ENCODE results near the gene RNF112. TPM values are rescaled to one million over a fixed set of nuclear protein-coding genes. Genes with fewer than 3 reads are reported as not detected.

Gene RNF112
- polyA plus RNA-seq, 2 donors: 1.1 to 3.7 TPM

DNA sequence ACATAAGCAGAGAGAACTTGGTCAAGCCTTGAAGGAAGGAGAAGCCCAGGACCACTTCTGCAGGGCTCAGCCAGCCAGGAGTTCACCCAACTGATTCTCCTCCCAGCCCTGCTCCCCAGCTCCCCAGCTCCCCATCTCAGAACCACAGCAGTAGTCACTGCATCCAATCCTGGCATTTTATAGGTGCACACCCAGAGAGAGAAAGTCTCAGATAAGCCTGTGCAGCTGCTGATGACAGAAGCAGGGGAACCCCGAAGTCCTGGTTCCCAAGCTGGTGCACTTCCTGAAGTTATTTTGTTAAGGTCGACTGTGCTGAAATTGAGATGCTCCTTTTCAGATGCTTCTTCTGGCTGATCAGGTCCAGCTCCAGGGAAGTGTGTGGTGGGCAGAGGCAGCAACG lies 6.6 kb downstream of the RNF112 start:
- WGBS, 2 donors: 42 to 53% methylated on average over 3 of the region's 3 CpGs
- Histone ChIP-seq H3K9me3 (ENCODE audit: control insufficient read depth in 2 of 2, insufficient read depth in 1 of 2, low read depth in 1 of 2, low read length in 1 of 2) (no peaks in the 10 kb centered on the region), H3K4me1 (ENCODE audit: control insufficient read depth in 2 of 2, insufficient read depth in 2 of 2, low read length in 1 of 2) (no peaks in the 10 kb centered on the region), H3K27me3 (ENCODE audit: control insufficient read depth in 1 of 2, insufficient read depth in 2 of 2, low read length in 2 of 2) (no peaks in the 10 kb centered on the region), H3K4me3 (ENCODE audit: low read depth in 1 of 2, low read length in 2 of 2) (no peak overlapping the region), H3K27ac (ENCODE audit: low read depth in 2 of 2, low read length in 1 of 2) (peak overlapping the region in 1 of 2 donors; percentile 11), H3K36me3 (ENCODE audit: control insufficient read depth in 2 of 2, insufficient read depth in 2 of 2, low read length in 1 of 2) (no peaks in the 10 kb centered on the region)

DNA sequence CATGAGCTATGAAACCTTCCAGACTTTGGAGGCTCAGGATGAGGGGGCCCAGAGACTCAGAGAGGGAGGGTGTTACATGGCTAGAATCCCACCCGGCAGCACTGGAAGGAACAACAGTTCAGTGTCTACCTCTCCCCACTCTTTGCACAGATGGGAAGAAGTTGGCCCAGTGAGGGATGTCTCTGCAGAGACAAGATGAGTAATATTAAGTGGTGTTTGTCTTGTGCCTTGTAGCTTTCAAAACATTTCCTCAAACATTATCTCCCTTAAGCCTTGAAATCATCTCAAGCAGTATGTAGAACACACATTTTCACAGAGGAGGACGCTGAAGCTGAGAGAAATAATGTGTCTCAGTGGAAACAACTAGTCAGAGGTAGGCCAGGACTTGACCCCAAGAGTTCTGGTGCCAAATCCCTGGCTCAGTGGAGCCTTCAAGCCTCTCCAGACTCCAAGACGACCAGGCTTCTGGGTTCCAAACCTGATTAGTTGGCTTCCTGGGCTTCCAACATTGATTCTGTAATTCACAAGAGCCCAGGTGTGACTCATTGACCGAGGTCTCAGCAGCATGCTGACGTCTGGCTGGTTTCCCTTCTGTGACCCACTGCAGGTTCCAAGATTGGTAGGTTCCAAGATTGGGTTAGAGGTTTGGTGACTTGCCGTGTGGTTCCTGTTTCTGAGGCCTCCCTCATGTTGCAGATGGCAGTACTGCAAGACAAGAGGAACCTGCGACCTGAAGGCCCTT lies 7.4 kb downstream of the RNF112 start:
- no peaks in the 10 kb centered on the region for H3K9me3 ChIP-seq (ENCODE audit: control insufficient read depth in 2 of 2, insufficient read depth in 1 of 2, low read depth in 1 of 2, low read length in 1 of 2)
- no peaks in the 10 kb centered on the region for H3K4me1 ChIP-seq (ENCODE audit: control insufficient read depth in 2 of 2, insufficient read depth in 2 of 2, low read length in 1 of 2)
- H3K27me3 ChIP-seq (ENCODE audit: control insufficient read depth in 1 of 2, insufficient read depth in 2 of 2, low read length in 2 of 2): no peaks in the 10 kb centered on the region
- 50% methylated on average over 7 of the region's 7 CpGs for WGBS, 2 donors
- H3K27ac ChIP-seq (ENCODE audit: low read depth in 2 of 2, low read length in 1 of 2): peak overlapping the region in 1 of 2 donors; percentile 48
- H3K4me3 ChIP-seq (ENCODE audit: low read depth in 1 of 2, low read length in 2 of 2): no peak overlapping the region
- H3K36me3 ChIP-seq (ENCODE audit: control insufficient read depth in 2 of 2, insufficient read depth in 2 of 2, low read length in 1 of 2): no peaks in the 10 kb centered on the region

DNA sequence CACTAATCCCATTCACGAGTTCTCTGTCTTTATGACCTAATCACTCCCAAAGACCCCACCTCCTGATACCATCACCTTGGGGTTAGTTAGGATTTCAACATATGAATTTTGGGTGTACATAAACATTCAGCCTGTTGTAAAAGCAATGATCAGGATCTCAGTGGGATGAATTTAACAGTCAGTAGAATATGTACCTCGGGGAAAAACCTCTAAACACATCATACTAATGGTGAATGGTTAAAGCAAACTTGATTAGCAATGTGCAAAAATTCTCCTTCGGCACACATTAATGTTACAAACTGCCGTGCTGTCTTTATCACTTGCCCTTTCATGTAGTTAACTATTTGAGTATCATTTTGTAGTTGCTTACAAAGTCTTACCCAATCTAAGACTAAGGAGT lies 10.2 kb downstream of the RNF112 start:
- 61 to 70% methylated on average over 4 of the region's 4 CpGs for WGBS, 2 donors
- no peaks in the 10 kb centered on the region for H3K4me1 ChIP-seq (ENCODE audit: control insufficient read depth in 2 of 2, insufficient read depth in 2 of 2, low read length in 1 of 2)
- no peak overlapping the region for H3K27ac ChIP-seq (ENCODE audit: low read depth in 2 of 2, low read length in 1 of 2)
- H3K4me3 ChIP-seq (ENCODE audit: low read depth in 1 of 2, low read length in 2 of 2): no peak overlapping the region
- H3K27me3 ChIP-seq (ENCODE audit: control insufficient read depth in 1 of 2, insufficient read depth in 2 of 2, low read length in 2 of 2): no peaks in the 10 kb centered on the region
- H3K9me3 ChIP-seq (ENCODE audit: control insufficient read depth in 2 of 2, insufficient read depth in 1 of 2, low read depth in 1 of 2, low read length in 1 of 2): no peaks in the 10 kb centered on the region
- H3K36me3 ChIP-seq (ENCODE audit: control insufficient read depth in 2 of 2, insufficient read depth in 2 of 2, low read length in 1 of 2): no peaks in the 10 kb centered on the region

DNA sequence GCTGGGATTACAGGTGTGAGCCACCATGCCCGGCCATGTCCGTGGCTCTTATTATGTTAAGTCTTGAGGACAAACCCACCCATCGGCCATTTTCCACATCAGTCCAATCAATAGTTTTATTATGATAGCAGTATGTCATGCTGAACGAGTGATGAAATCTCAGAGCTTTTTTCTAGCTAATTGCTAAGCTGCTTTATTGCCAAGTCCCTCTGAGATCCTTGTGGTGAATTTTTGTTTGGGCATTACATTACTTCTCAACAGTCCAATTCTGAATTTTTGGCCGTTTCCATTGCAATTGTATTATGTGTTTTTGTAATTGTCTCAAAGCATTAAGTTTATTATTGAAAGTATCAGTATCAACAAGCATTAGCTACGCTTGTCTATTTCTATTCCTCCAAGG lies 10.9 kb downstream of the RNF112 start:
- no peak overlapping the region for H3K4me3 ChIP-seq (ENCODE audit: low read depth in 1 of 2, low read length in 2 of 2)
- H3K27me3 ChIP-seq (ENCODE audit: control insufficient read depth in 1 of 2, insufficient read depth in 2 of 2, low read length in 2 of 2): no peaks in the 10 kb centered on the region
- no peak overlapping the region for H3K27ac ChIP-seq (ENCODE audit: low read depth in 2 of 2, low read length in 1 of 2)
- no peaks in the 10 kb centered on the region for H3K9me3 ChIP-seq (ENCODE audit: control insufficient read depth in 2 of 2, insufficient read depth in 1 of 2, low read depth in 1 of 2, low read length in 1 of 2)
- no peaks in the 10 kb centered on the region for H3K36me3 ChIP-seq (ENCODE audit: control insufficient read depth in 2 of 2, insufficient read depth in 2 of 2, low read length in 1 of 2)
- WGBS, 2 donors: 83 to 85% methylated on average over 6 of the region's 6 CpGs
- no peaks in the 10 kb centered on the region for H3K4me1 ChIP-seq (ENCODE audit: control insufficient read depth in 2 of 2, insufficient read depth in 2 of 2, low read length in 1 of 2)

DNA sequence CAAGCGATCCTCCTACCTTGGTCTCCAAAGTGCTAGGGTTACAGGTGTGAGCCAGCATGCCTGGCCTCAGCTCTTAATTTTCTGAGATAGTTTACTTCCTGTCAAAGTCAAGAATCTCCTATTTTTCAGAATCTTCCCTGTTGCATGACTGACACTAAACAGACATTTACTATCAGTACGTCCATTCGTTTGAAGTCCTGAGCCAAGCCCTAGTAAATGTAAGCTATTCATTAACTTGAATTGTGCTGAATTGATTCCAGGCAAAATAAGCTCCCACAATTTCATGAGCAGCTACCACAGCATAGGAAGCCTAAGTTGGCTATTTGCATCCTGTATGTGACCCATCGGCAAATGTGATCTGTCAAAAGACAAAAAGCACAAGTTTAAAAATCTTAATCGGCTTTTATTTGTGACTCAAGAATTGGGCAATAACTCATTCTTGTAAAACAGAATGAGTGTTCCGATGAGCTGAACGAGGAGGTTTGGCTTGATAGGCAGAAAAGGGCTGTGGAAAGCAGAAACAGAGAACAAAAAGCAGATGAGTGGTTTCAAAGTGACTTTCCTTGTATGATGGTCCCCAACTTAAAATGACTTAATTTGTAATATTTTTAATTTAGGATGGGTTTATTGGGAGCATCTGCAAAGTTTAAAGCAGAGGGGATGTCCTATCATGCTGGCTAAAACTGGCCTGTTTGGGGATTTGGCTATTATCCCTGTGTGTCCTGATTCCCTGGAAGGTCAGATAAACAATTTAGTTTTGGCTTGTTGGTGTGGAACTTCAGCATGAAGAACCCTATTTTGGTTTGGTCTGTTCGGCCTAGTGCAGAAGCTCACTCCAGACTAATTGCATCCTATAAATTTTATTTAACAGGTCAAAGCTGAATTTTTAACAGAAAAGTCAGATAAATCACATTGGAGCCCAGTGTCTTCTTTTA lies 14.2 kb downstream of the RNF112 start:
- no peak overlapping the region for H3K4me3 ChIP-seq (ENCODE audit: low read depth in 1 of 2, low read length in 2 of 2)
- 57 to 69% methylated on average over 8 of the region's 8 CpGs for WGBS, 2 donors

DNA sequence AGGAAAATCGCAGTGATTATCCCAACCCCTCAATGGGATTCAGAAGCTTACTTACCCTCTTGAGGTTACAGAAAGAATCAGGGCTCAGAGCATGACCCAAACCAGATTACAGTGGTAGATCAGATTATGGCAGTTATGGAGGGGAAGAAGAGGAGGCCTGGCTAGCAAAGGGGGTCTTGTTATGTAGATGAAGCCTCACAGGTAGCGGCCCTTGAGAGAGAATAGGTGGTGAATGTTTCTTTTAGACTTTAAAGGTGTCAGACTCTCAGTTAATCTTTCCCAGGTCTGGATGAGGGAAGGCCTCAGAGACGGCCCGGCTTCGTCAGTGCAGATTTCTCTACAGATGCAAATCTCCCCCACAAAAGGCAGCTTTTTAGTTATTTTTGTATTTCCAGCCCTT lies 15.6 kb downstream of the RNF112 start:
- H3K9me3 ChIP-seq (ENCODE audit: control insufficient read depth in 2 of 2, insufficient read depth in 1 of 2, low read depth in 1 of 2, low read length in 1 of 2): no peaks in the 10 kb centered on the region
- no peak overlapping the region for H3K4me3 ChIP-seq (ENCODE audit: low read depth in 1 of 2, low read length in 2 of 2)
- H3K4me1 ChIP-seq (ENCODE audit: control insufficient read depth in 2 of 2, insufficient read depth in 2 of 2, low read length in 1 of 2): no peaks in the 10 kb centered on the region
- H3K36me3 ChIP-seq (ENCODE audit: control insufficient read depth in 2 of 2, insufficient read depth in 2 of 2, low read length in 1 of 2): no peaks in the 10 kb centered on the region
- H3K27ac ChIP-seq (ENCODE audit: low read depth in 2 of 2, low read length in 1 of 2): no peak overlapping the region
- no peaks in the 10 kb centered on the region for H3K27me3 ChIP-seq (ENCODE audit: control insufficient read depth in 1 of 2, insufficient read depth in 2 of 2, low read length in 2 of 2)
- 91 to 96% methylated on average over 5 of the region's 5 CpGs for WGBS, 2 donors

More for the DNA sequence above, 14.2 kb downstream of the RNF112 start:
- Histone ChIP-seq H3K36me3 (ENCODE audit: control insufficient read depth in 2 of 2, insufficient read depth in 2 of 2, low read length in 1 of 2) (no peaks in the 10 kb centered on the region), H3K9me3 (ENCODE audit: control insufficient read depth in 2 of 2, insufficient read depth in 1 of 2, low read depth in 1 of 2, low read length in 1 of 2) (no peaks in the 10 kb centered on the region), H3K27me3 (ENCODE audit: control insufficient read depth in 1 of 2, insufficient read depth in 2 of 2, low read length in 2 of 2) (no peaks in the 10 kb centered on the region), H3K4me1 (ENCODE audit: control insufficient read depth in 2 of 2, insufficient read depth in 2 of 2, low read length in 1 of 2) (no peaks in the 10 kb centered on the region), H3K27ac (ENCODE audit: low read depth in 2 of 2, low read length in 1 of 2) (no peak overlapping the region)

DNA sequence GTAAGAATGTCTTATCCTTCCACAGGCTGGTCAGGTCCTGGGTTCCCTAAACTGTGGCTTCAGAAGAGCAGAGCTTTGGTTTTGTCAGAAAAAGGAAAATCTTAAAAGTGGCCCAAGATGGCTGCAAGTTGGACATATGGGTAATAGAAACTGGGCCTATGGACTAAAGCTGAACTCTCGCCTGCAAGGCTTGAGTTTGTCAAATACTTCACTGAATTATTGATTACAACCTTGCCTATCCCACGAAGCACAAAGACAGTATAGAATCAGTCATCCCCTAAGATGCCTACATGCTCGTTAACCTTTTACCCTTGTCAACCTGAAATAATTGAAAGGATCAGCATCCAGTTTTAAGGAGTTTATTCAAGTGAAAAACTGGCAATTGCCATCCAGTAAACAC lies 20.7 kb downstream of the RNF112 start:
- 75% methylated on average over 3 of the region's 3 CpGs for WGBS, 2 donors
- no peaks in the 10 kb centered on the region for H3K4me1 ChIP-seq (ENCODE audit: control insufficient read depth in 2 of 2, insufficient read depth in 2 of 2, low read length in 1 of 2)

DNA sequence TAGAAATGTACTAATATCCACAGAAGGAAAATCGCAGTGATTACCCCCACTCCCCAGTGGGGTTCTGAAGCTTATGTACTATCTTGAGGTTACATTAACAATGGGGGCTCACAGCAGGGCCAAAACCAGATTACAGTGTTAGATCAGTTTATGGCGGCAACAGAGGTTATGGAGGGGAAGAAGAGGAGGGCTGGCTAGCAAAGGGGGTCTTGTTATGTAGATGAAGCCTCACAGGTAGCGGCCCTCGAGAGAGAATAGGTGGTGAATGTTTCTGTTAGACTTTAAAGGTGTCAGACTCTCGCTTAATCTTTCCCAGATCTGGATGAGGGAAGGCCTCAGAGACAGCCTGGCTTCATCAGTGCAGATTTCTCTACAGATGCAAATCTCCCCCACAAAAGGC lies 22.2 kb downstream of the RNF112 start:
- Histone ChIP-seq H3K27me3 (ENCODE audit: control insufficient read depth in 1 of 2, insufficient read depth in 2 of 2, low read length in 2 of 2) (no peaks in the 10 kb centered on the region), H3K27ac (ENCODE audit: low read depth in 2 of 2, low read length in 1 of 2) (no peak overlapping the region), H3K4me3 (ENCODE audit: low read depth in 1 of 2, low read length in 2 of 2) (no peak overlapping the region), H3K4me1 (ENCODE audit: control insufficient read depth in 2 of 2, insufficient read depth in 2 of 2, low read length in 1 of 2) (no peaks in the 10 kb centered on the region), H3K9me3 (ENCODE audit: control insufficient read depth in 2 of 2, insufficient read depth in 1 of 2, low read depth in 1 of 2, low read length in 1 of 2) (no peaks in the 10 kb centered on the region), H3K36me3 (ENCODE audit: control insufficient read depth in 2 of 2, insufficient read depth in 2 of 2, low read length in 1 of 2) (no peaks in the 10 kb centered on the region)
- 84 to 90% methylated on average over 5 of the region's 5 CpGs for WGBS, 2 donors

More for the DNA sequence above, 20.7 kb downstream of the RNF112 start:
- Histone ChIP-seq H3K27me3 (ENCODE audit: control insufficient read depth in 1 of 2, insufficient read depth in 2 of 2, low read length in 2 of 2) (no peaks in the 10 kb centered on the region), H3K9me3 (ENCODE audit: control insufficient read depth in 2 of 2, insufficient read depth in 1 of 2, low read depth in 1 of 2, low read length in 1 of 2) (no peaks in the 10 kb centered on the region), H3K27ac (ENCODE audit: low read depth in 2 of 2, low read length in 1 of 2) (no peak overlapping the region), H3K4me3 (ENCODE audit: low read depth in 1 of 2, low read length in 2 of 2) (no peak overlapping the region), H3K36me3 (ENCODE audit: control insufficient read depth in 2 of 2, insufficient read depth in 2 of 2, low read length in 1 of 2) (no peaks in the 10 kb centered on the region)

DNA sequence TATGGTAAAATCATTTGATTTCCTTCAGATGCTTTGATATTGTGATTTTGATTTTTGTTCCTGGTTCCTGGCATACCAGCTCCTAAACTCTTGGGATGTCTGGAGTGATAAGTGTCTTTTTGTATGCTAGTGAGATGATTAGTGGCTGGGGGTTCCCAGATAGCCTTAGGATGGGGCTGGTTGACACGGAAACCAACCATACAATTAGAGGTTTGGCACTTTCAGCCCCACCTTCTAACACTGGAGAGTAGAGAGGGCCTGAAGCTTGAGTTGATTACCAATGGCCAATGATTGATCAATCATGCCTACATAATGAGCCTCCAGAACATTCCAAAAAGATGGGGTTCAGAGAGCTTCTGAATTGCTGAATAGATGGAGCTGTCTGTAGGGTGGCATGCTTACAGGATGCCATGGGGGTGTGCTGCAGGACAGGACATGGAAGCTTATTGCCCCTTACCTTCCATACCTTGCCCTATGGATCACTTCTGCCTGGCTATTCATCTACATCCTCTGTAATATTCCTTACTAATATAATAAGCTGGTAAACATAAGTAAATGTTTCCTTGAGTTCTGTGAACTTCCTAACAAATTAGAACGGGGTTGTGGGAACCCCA lies 22.8 kb downstream of the RNF112 start:
- no peak overlapping the region for H3K4me3 ChIP-seq (ENCODE audit: low read depth in 1 of 2, low read length in 2 of 2)
- no peaks in the 10 kb centered on the region for H3K9me3 ChIP-seq (ENCODE audit: control insufficient read depth in 2 of 2, insufficient read depth in 1 of 2, low read depth in 1 of 2, low read length in 1 of 2)
- no peaks in the 10 kb centered on the region for H3K4me1 ChIP-seq (ENCODE audit: control insufficient read depth in 2 of 2, insufficient read depth in 2 of 2, low read length in 1 of 2)
- H3K36me3 ChIP-seq (ENCODE audit: control insufficient read depth in 2 of 2, insufficient read depth in 2 of 2, low read length in 1 of 2): no peaks in the 10 kb centered on the region
- H3K27ac ChIP-seq (ENCODE audit: low read depth in 2 of 2, low read length in 1 of 2): no peak overlapping the region
- no peaks in the 10 kb centered on the region for H3K27me3 ChIP-seq (ENCODE audit: control insufficient read depth in 1 of 2, insufficient read depth in 2 of 2, low read length in 2 of 2)
- 82% methylated on average over 2 of the region's 2 CpGs for WGBS, 2 donors

Data from esophagus (tissue), 2 donors.